Subcutaneous abdominal adipose tissue (tissue), 5 donors: ENCODE measurements around the gene THAP8.
A peak's percentile ranks its signal among the peaks of the same experiment; 100 is the strongest.

Source experiments
- H3K27ac ChIP-seq: one replicate; pipeline ENCODE4 v1.7.0; 2013; ENCODE audit warnings: low read depth, mild to moderate bottlenecking, inconsistent platforms, low read length, moderate library complexity
- H3K27me3 ChIP-seq, 5 donors: one replicate each; pipeline ENCODE4 v1.7.0; 2013; ENCODE audit warnings: low read length in 5 of 5, inconsistent platforms in 1 of 5; ENCODE audit not compliant: control insufficient read depth in 5 of 5, insufficient read depth in 4 of 5
- H3K36me3 ChIP-seq, 5 donors: one replicate each; pipeline ENCODE4 v1.7.0; 2013; ENCODE audit warnings: low read length in 5 of 5; ENCODE audit not compliant: control insufficient read depth in 5 of 5, insufficient read depth in 5 of 5
- H3K4me1 ChIP-seq, 5 donors: one replicate each; pipeline ENCODE4 v1.7.0; 2013; ENCODE audit warnings: low read length in 5 of 5, mild to moderate bottlenecking in 3 of 5, moderate library complexity in 1 of 5; ENCODE audit not compliant: control insufficient read depth in 5 of 5, insufficient read depth in 5 of 5
- H3K4me3 ChIP-seq, 5 donors: one replicate each; pipeline ENCODE4 v1.7.0; 2013; ENCODE audit warnings: low read length in 5 of 5, low read depth in 1 of 5
- H3K9ac ChIP-seq, 5 donors: one replicate each; pipeline ENCODE4 v1.7.0; 2013; ENCODE audit warnings: low read length in 5 of 5, mild to moderate bottlenecking in 4 of 5, moderate library complexity in 3 of 5
- H3K9me3 ChIP-seq, 5 donors: one replicate each; pipeline ENCODE4 v1.7.0; 2013; ENCODE audit warnings: low read length in 5 of 5; ENCODE audit not compliant: control insufficient read depth in 5 of 5
- donor health status: healthy.
- donor health status: healthy.
- donor health status: healthy.
- donor health status: healthy.
- donor health status: healthy.

The THAP8 gene

DNA sequence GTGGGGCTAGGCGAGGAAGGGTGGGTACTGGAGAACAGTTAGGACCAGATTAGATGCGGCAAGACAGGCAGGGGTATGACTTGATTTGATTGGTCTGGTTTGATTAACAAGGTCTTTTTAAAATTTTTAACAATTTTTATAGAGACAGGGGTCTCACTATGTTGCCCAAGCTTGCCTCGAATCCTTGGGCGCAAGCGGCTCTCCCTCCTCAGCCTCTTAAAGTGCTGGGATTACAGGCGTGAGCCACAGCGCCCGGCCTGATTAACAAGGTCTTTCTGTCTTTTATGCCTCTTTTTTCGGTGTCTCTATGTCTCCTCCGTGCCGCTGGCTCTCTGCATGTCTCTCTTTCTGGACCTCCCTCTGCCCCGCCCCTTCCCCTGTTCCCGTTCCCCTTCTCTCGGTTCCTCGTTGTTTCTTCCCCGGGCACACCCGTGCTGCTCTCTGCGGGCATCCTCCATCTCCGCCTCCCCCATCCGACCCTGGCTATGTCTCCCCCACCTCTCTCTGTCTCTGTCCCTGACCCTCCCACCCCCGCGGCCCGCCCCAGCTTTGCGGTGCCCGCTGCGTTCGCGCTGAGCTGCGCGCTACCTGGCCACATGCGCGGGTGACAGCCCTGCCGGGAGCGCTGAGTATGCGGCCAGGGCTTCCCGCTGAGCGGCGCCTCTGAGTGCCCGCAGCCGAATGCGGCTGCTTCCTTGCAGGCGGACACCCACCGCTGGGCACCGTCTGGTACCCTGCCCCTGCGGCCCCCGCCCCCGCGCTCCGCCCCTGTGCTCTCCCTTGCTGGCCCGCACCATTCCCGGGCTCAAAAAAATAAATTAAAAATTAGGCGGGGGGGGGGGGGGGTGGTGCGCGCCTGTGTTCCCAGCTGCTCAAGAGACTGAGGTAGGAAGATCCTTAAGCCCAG, 67.2 kb downstream of the THAP8 start:
- Histone ChIP-seq H3K4me3 (peak overlapping the region in 3 of 5 donors; percentile 11 to 26 (median 24)), H3K9me3 (peaks cover 0 to 3% (median 0%) of the 10 kb centered on the region in 5 donors), H3K4me1 (peaks cover 0 to 5% (median 0%) of the 10 kb centered on the region in 5 donors), H3K27me3 (peaks cover 9 to 33% (median 23%) of the 10 kb centered on the region in 5 donors), H3K9ac (no peak overlapping the region), H3K36me3 (no peaks in the 10 kb centered on the region), H3K27ac (no peak overlapping the region)

DNA sequence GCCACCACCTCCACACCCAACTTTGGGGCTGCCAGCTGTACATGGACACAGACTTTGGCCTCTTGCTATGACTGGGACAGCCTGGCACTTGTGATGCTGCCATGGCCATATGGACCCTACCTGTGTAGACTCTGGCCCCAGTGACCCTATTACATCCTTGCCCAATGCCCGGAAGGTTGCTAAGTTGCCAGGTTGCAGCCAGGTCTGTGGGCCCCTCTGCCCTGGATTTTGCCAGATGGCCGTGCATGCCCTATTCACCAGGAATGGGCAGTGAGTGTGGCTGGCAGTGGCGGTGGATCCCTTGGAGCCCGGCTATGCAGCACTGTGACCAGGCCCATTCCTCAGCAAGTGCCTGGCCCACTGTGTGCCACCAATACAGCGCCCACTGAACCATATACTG, 68.0 kb downstream of the THAP8 start:
- H3K9ac ChIP-seq = no peak overlapping the region
- H3K27me3 ChIP-seq = peaks cover 9 to 33% (median 23%) of the 10 kb centered on the region in 5 donors
- no peak overlapping the region for H3K4me3 ChIP-seq
- H3K27ac ChIP-seq = no peak overlapping the region
- peaks cover 0 to 5% (median 0%) of the 10 kb centered on the region in 5 donors for H3K4me1 ChIP-seq
- H3K36me3 ChIP-seq = no peaks in the 10 kb centered on the region
- H3K9me3 ChIP-seq = peaks cover 0 to 3% (median 0%) of the 10 kb centered on the region in 5 donors
